IgD-negative memory B cell (primary cell): ENCODE data around the gene FAM83C. TPM values are rescaled to one million over a fixed set of nuclear protein-coding genes. Genes with fewer than 3 reads are reported as not detected.

Source experiments
- H3K27ac Mint-ChIP-seq, 3 donors: one replicate each; pipeline ENCODE4 v1.8.0; 2020 to 2022; ENCODE audit warnings: mild to moderate bottlenecking in 3 of 3, mixed read lengths in 3 of 3, moderate library complexity in 1 of 3
- H3K27me3 Mint-ChIP-seq: one replicate; pipeline ENCODE4 v1.8.0; 2021; ENCODE audit warnings: mixed read lengths
- H3K36me3 Mint-ChIP-seq: one replicate; pipeline ENCODE4 v1.8.0; 2020; ENCODE audit warnings: mild to moderate bottlenecking, mixed read lengths
- H3K4me1 Mint-ChIP-seq, 3 donors: one replicate each; pipeline ENCODE4 v1.8.0; 2020 to 2022; ENCODE audit warnings: mixed read lengths in 3 of 3, mild to moderate bottlenecking in 1 of 3
- H3K4me3 Mint-ChIP-seq, 4 donors: one replicate each; pipeline ENCODE4 v1.8.0; 2020 to 2022; ENCODE audit warnings: mild to moderate bottlenecking in 4 of 4, mixed read lengths in 4 of 4, moderate library complexity in 3 of 4
- H3K9me3 Mint-ChIP-seq, 3 donors: one replicate each; pipeline ENCODE4 v1.8.0; 2020 to 2021; ENCODE audit warnings: mixed read lengths in 3 of 3, mild to moderate bottlenecking in 1 of 3
- polyA plus RNA-seq: library from polyadenylated mRNA; unstranded; fragments of 300-500 nt; fragmentation: Illumina TruSeq; gene quantifications from one replicate; pipeline ENCODE4 v1.2.3, GENCODE V29; 2021

Gene FAM83C
- polyA plus RNA-seq, 1 donor from 2014 or later: not detected

DNA sequence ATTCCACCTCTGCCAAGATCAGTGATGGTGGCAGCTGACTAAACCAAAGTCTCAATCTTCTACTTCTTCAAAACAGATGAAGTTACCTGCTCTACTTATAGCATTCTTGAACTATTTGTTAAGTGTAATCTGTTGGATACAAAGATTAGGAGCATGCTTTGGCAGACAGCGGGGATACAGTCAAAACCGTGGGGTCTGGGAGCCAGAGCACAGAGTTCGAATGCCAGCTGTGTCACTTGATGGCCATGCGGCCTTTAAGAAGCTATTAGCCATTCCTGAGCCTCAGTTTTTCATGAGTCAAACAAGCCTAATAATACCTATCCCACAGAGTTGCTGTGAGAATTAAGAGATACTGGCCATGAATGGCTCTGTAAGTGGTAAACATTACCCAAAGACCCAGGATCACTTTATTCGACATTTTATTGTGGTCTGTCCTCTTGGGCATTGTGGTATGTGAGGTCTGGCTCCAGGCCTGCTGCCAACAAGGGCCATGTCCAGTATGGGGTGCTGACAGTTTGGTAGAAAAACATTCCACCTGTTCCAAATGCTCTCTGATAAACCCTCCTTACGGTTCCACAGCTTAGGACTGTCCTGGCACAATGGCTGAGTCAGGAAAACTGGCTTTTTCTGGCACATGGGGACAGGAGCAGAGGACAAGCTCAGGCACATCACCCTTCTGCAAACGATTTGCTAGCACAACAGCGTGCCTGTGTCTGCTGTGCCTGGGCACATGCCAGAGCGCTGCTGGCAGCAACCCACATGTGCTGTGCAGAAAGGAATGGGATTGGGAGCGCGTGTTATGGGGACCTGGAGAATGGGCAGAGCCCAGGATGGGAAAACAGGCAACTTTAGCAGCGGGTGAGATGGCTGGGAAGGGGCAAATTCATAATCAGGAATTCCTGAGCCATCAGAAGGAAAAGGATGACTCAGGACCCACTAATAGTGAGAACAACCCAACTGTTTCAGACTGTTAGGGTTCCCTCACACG, 15.7 kb upstream of the FAM83C start:
- no peak overlapping the region for H3K4me3 Mint-ChIP-seq
- H3K27ac Mint-ChIP-seq: peak overlapping the region in 1 of 3 donors; percentile 64
- H3K27me3 Mint-ChIP-seq: no peaks in the 10 kb centered on the region
- peaks cover 0 to 5% (median 5%) of the 10 kb centered on the region in 3 donors for H3K4me1 Mint-ChIP-seq
- no peaks in the 10 kb centered on the region for H3K9me3 Mint-ChIP-seq
- H3K36me3 Mint-ChIP-seq: no peaks in the 10 kb centered on the region

DNA sequence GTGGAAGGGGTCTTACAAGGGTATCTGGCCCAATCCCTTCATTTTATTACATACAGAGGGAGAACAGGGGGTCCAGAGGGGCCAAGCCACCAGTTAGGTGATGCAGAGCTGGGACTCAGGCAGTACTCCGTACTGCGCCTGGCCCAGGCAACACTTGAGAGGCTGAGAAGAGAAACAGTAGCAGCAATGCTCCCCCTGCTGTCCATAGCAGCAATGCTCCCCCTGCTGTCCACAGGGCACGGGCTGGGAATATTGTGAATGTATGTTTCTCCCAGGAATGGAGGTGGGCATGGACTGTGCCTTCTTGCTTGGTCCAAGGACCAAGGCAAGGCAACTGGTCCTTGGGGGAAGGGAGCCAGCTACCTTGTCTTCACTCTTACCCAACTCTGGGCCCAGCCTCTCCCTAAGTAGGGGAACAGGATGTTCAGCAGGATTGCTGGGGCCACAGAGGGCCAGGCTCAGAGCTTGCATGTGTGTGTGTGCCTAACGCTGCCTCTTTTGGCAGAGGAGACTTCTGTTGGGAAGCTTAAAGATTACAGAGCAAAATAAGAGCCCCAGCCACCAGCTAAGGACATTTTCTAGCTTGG, 14.8 kb upstream of the FAM83C start:
- peaks cover 0 to 5% (median 5%) of the 10 kb centered on the region in 3 donors for H3K4me1 Mint-ChIP-seq
- H3K9me3 Mint-ChIP-seq: no peaks in the 10 kb centered on the region
- H3K27me3 Mint-ChIP-seq: no peaks in the 10 kb centered on the region
- H3K36me3 Mint-ChIP-seq: no peaks in the 10 kb centered on the region
- no peak overlapping the region for H3K4me3 Mint-ChIP-seq
- H3K27ac Mint-ChIP-seq: peak overlapping the region in 1 of 3 donors; percentile 74

DNA sequence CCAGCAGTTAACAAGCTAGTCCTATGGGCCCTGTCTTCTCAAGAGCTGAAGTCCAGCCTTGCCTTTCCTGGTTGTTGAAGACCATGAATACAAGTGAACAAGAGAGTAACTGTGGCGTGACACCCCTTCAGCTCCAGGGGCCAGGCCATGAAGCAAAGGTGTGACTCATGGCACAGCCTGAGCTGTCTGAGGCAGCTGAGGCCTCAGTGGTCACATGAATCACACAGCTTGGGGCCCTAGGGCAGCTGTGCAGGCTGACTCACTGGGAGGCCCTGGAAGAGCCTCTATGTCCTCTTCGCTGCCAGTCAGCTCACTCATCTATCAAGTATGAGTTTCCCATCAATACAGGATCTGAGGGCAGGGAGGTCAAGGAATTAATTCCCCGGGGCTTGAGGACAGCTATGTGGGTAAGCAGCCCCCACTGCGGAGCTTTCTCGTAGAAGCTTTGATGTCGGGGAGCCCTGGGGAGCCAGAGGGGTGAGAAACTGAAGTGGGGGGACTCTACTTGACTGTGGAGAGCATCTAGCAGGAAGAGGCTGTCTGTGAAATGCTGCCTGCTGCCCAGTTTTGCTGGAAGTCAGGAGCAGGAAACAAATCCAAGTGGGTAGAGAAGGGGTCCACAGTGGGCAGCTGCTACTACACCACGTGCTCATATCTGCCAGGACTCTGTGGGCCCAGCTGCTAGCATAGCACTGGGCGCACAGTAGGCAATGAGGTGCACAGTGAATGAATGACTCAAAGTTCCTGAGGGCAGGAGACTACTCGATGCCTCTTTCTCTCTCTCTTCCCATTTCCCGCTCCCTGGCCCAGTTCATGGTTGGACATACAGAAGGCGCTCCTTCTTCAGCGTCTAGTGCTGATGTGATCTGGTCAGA, 13.7 kb upstream of the FAM83C start:
- Mint-ChIP-seq H3K36me3 (no peaks in the 10 kb centered on the region), H3K9me3 (no peaks in the 10 kb centered on the region)

DNA sequence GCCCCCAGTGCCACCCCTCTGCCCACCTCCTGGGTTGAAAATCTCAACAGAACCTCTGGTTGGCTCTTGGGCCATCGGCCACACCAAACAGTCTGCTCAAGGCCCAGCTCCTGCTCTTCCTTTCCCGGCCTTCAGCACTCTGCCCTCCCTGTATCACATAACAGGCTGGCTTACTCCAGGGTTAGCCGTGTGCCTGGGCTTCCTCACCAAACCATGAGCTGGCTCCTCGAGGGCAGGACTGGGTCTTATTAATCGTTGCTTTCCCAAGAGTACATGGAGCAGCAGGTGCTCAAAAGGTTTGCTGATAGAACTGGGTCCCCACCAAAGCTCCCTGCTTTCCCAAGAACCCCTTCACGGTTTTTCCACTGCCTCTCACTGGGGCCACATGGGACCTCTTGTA, 12.7 kb upstream of the FAM83C start:
- Mint-ChIP-seq H3K4me3 (peak overlapping the region in 1 of 4 donors; percentile 9), H3K27ac (peak overlapping the region in 1 of 3 donors; percentile 32), H3K9me3 (no peaks in the 10 kb centered on the region), H3K36me3 (no peaks in the 10 kb centered on the region), H3K27me3 (no peaks in the 10 kb centered on the region), H3K4me1 (peaks cover 0 to 5% (median 5%) of the 10 kb centered on the region in 3 donors)

More for the DNA sequence above, 13.7 kb upstream of the FAM83C start:
- no peak overlapping the region for H3K27ac Mint-ChIP-seq
- H3K4me1 Mint-ChIP-seq: peaks cover 0 to 5% (median 5%) of the 10 kb centered on the region in 3 donors
- H3K4me3 Mint-ChIP-seq: no peak overlapping the region
- no peaks in the 10 kb centered on the region for H3K27me3 Mint-ChIP-seq

DNA sequence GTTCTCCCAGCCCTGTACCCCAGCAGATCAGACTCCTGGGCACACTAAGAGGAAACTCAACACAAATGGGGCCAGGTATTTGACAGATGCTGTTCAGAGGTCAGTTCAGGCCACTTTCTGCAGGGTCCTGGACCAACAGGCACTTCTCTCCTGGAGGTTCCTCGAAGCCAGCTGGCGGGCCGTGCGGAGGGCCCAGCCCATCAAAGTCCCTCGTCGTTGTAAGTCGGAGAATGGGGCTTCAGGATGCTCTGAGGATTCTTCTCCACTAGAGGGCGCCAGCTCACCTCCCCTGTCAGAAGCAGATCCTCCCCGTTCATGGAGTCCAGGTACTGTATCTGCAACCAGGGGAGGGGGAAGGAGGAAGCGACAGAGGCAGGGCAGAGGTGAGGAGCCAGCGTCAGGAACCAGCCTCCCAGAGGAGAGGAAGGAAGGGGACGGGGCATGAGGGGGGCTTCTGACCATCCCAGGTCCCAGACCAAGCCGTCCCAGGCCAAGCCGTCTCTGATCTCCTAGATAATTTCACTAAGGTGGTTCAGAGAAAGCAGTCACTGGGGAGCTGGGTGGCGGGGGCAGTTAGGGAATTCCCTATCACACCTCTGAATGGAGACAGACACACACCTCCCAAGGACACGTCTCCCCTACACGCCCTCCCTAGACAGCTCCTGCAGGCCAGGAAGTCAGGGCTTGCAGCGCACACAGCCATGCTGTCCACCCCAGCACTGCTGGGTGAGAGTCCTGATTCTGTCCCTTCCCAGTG, 11.7 kb upstream of the FAM83C start:
- peak overlapping the region in 1 of 3 donors; percentile 61 for H3K27ac Mint-ChIP-seq
- no peaks in the 10 kb centered on the region for H3K9me3 Mint-ChIP-seq
- H3K4me1 Mint-ChIP-seq: peaks cover 0 to 5% (median 5%) of the 10 kb centered on the region in 3 donors
- no peak overlapping the region for H3K4me3 Mint-ChIP-seq
- no peaks in the 10 kb centered on the region for H3K27me3 Mint-ChIP-seq
- no peaks in the 10 kb centered on the region for H3K36me3 Mint-ChIP-seq

DNA sequence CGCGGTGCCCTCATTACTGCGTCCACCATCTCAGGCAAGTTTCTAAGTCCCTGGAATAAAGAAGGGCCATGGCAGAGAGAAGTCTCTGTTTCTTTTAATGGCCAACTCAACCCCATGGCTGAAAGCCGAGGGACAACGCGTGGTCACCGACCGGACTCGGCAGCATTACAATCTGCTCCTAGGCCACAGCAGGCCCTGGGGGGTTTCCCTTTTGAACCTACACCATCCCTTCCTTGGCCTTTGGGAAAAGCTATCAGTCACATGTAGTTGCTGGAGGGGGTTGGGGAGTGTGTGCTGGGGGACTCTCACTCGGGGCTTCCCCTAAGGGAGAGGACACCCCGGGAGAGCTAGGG, 11.1 kb upstream of the FAM83C start:
- H3K27me3 Mint-ChIP-seq: no peaks in the 10 kb centered on the region
- H3K27ac Mint-ChIP-seq: no peak overlapping the region
- peaks cover 0 to 5% (median 5%) of the 10 kb centered on the region in 3 donors for H3K4me1 Mint-ChIP-seq
- no peaks in the 10 kb centered on the region for H3K9me3 Mint-ChIP-seq
- no peak overlapping the region for H3K4me3 Mint-ChIP-seq
- no peaks in the 10 kb centered on the region for H3K36me3 Mint-ChIP-seq

DNA sequence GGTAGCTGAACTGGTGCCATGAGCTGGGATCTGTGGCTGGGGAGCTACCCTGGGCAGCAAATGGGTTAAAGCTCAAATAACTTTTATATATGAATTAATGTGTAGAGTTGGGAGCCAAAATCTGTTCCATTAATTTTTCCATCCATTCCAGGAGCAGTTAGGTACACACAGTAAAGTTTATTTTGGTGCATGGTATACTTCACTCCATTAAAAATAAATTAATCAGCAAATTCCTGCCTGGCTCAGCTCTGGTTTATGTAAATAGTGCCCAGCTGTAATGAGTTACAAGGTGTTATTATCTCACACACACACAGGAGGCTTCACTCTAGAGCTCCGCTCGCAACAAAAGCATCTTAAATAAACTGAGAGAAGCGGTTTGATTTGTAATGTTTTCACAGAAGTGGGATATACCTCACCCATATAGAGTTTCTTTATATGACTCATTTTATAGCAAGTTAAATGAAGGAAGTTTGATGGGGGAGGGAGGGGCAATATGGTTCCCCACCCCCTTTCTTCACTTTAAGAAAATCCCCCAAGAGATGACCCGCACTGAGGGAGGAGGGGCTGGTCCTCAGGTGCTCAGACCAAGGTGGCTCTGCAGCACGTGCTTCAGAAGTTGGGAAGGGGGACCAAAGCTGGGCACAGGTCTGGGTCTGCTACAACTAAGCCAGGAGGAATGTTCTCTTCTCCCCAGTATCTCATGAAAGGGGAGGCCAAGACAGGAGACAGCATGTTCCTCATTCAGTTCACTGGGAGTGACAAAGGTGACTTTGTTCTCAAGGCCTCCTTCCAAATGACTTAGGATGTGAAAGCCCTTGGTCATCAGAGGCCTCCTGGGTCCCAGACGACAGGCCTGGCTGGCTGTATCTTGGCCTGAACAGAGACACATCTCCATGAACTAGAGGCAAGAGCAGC, 10.5 kb upstream of the FAM83C start:
- no peak overlapping the region for H3K4me3 Mint-ChIP-seq
- no peak overlapping the region for H3K27ac Mint-ChIP-seq
- H3K9me3 Mint-ChIP-seq: no peaks in the 10 kb centered on the region
- no peaks in the 10 kb centered on the region for H3K27me3 Mint-ChIP-seq
- no peaks in the 10 kb centered on the region for H3K36me3 Mint-ChIP-seq
- H3K4me1 Mint-ChIP-seq: peaks cover 0 to 5% (median 5%) of the 10 kb centered on the region in 3 donors

DNA sequence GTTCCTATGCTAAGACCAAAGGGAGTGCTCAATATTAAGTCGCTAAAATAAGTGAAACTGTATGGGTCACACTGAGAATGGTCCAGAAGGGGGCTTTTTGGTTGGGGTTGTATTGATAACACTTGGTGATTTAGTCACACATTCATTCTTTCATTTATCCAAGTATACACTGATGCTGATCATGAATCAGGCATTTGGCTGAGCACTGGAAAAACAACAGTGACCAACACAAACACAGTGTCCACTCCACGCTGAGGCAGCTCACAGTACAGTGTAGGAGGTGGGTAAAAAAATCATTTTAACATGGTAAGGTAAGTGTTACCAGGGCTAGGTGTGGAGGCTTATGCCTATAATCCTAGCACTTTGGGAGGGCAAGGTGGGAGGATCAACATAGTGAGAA, 9.2 kb upstream of the FAM83C start:
- peaks cover 0 to 5% (median 5%) of the 10 kb centered on the region in 3 donors for H3K4me1 Mint-ChIP-seq
- no peaks in the 10 kb centered on the region for H3K27me3 Mint-ChIP-seq
- no peaks in the 10 kb centered on the region for H3K9me3 Mint-ChIP-seq
- H3K27ac Mint-ChIP-seq: no peak overlapping the region
- no peaks in the 10 kb centered on the region for H3K36me3 Mint-ChIP-seq
- no peak overlapping the region for H3K4me3 Mint-ChIP-seq

DNA sequence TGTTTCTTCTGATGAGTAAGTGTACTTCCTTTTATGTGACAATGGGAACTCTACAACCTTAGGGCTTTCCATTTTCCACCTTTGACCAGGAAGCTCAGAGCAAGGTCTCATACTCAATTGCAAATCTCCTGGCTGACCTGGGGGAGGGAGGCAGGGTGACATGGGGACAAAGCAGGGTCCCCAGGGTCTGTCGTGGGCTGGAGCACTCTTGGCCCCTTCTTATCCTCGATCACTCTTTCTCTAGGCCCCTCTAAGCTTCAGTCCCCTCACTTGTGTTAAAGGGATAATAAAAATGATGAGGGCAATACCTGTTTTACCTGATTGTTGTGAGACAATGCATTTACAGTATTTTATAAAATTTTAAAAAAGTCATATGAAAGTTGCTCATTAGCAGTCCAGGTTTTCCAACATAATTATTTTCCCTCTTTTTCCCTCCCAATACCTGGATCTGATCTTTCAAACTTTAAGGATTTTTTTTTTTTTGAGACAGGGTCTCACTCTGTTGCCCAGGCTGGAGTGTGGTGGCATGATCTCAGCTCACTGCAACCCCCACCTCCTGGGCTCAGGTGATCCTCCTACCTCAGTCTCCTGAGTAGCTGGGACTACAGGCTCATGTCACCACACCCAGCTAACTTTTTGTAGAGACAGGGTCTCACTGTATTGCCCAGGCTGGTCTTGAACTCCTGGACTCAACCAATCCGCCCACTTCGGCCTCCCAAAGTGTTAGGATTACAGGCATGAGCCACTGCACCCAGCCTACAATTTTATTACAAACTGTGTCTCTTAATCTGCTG, 8.4 kb upstream of the FAM83C start:
- Mint-ChIP-seq H3K27me3 (no peaks in the 10 kb centered on the region), H3K4me3 (peak overlapping the region in 1 of 4 donors; percentile 8), H3K36me3 (no peaks in the 10 kb centered on the region), H3K9me3 (no peaks in the 10 kb centered on the region), H3K4me1 (peaks cover 0 to 5% (median 5%) of the 10 kb centered on the region in 3 donors), H3K27ac (no peak overlapping the region)

DNA sequence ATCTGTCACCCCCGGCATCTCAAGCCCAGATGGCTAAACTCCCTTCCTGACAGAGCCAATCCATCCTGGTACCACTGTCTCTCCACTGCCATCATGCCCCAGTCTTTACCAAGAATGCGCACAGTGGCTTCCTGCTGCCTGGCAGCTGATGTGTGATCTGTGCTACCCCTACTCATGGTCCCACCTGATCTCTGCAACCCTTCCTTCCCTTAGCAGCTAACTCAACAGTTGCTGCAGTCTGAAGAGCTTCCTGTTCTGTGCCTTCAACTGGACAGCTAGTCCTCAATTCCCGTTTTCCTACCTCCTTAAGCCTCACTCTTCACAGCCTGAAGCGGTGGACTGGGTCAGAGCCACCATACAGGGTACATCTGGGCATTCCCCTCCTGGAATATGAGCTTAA, 7.6 kb upstream of the FAM83C start:
- Mint-ChIP-seq H3K27ac (no peak overlapping the region), H3K4me3 (no peak overlapping the region), H3K27me3 (no peaks in the 10 kb centered on the region), H3K36me3 (no peaks in the 10 kb centered on the region), H3K9me3 (no peaks in the 10 kb centered on the region), H3K4me1 (peaks cover 0 to 5% (median 5%) of the 10 kb centered on the region in 3 donors)

DNA sequence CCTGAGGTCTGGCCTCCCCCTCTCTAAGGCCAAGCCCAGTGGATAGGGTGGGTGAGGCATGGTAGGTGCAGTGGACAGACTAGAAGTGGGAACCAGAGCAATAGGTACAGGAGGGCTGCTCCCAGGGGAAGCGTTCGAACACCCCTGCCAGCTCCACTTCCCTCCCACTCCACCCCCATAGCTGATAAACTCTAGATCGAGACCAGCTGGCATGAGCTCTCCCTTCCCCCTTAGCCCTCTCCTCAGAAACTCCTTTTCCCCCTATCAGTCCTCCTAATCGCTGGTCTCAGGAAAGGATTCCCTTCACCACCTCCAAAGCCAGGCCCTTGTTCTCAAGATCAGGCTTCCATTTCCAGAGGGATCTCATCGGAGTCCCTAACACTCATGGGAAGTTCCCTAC, 6.0 kb upstream of the FAM83C start:
- Mint-ChIP-seq H3K36me3 (no peaks in the 10 kb centered on the region), H3K27ac (no peak overlapping the region), H3K4me3 (no peak overlapping the region), H3K4me1 (no peaks in the 10 kb centered on the region), H3K9me3 (no peaks in the 10 kb centered on the region), H3K27me3 (no peaks in the 10 kb centered on the region)

DNA sequence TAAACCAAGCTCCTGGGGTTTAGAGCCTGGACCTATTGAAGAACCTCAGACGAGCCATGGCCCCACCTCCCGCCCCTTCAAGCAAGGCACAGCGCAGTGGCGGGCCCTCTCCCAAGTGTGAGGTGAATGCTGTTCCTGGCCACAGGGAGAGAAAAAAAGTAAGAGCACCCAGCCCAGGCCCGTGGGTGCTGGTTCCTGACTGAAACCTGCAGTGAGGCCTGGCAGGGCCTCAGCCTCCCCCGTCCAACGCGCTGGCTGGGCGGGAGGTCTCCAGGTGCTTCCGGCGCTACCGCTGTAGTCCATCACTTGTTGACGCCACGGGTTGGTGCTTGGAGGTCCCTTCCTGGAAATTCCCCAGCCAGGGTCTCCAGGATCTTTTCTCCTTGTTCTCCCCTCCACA, 5.5 kb upstream of the FAM83C start:
- no peaks in the 10 kb centered on the region for H3K4me1 Mint-ChIP-seq
- H3K27ac Mint-ChIP-seq: no peak overlapping the region
- no peaks in the 10 kb centered on the region for H3K36me3 Mint-ChIP-seq
- no peaks in the 10 kb centered on the region for H3K9me3 Mint-ChIP-seq
- peaks cover 3% of the 10 kb centered on the region for H3K27me3 Mint-ChIP-seq
- no peak overlapping the region for H3K4me3 Mint-ChIP-seq

DNA sequence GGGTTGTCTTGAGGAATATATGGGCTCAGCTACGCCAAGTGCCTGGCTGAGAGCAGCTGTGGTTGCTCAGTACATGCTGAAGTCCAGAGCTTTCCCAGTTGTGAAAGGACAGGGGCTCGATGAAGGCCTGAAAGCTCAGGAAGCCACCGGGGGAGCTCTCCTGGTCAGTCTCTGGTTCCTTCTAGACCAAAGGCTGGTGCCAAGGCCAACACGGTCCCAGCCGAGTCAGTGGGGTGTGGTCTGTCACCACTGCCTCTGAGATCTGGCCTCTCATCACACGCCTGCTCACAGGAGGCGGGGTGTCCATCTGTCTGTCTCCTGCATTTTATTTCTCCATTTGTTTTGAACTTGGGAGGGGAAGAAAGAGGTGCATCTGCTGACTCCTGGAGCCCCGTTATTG, 4.9 kb upstream of the FAM83C start:
- H3K36me3 Mint-ChIP-seq: no peaks in the 10 kb centered on the region
- no peak overlapping the region for H3K4me3 Mint-ChIP-seq
- H3K4me1 Mint-ChIP-seq: no peaks in the 10 kb centered on the region
- H3K9me3 Mint-ChIP-seq: no peaks in the 10 kb centered on the region
- H3K27ac Mint-ChIP-seq: peak overlapping the region in 1 of 3 donors; percentile 80
- peaks cover 5% of the 10 kb centered on the region for H3K27me3 Mint-ChIP-seq
